Astrocyte (in vitro differentiated cells and primary cell): ENCODE results near the gene MGAT3. TPM values are rescaled to one million over a fixed set of nuclear protein-coding genes. Genes with fewer than 3 reads are reported as not detected.
A peak's percentile ranks its signal among the peaks of the same experiment; 100 is the strongest.

Source experiments
- DNase-seq: peaks from one replicate; pipeline ENCODE4 v3.0.0-alpha.2; 2010; ENCODE audit warnings: low read depth
- FAIRE-seq: peaks from 2 replicates; lab custom pipeline; 2011; peaks lifted over from hg19 to GRCh38; lab: Jason Lieb, UNC
- H2AFZ ChIP-seq: 2 replicates; pipeline ENCODE4 v1.6.0; 2012; ENCODE audit warnings: low read depth, low read length, inconsistent platforms
- H3K27ac ChIP-seq: 2 replicates; pipeline ENCODE4 v1.5.1; 2011; ENCODE audit warnings: low read depth, low read length, inconsistent platforms
- H3K27me3 ChIP-seq: 2 replicates; pipeline ENCODE4 v1.6.0; 2011; ENCODE audit warnings: low read length, inconsistent platforms; ENCODE audit not compliant: insufficient read depth
- H3K36me3 ChIP-seq: 2 replicates; pipeline ENCODE4 v1.5.1; 2011; ENCODE audit warnings: low read length, inconsistent platforms; ENCODE audit not compliant: insufficient read depth
- H3K4me1 ChIP-seq: 2 replicates; pipeline ENCODE4 v1.5.1; 2011; ENCODE audit warnings: low read length, inconsistent platforms; ENCODE audit not compliant: insufficient read depth
- H3K4me2 ChIP-seq: 2 replicates; pipeline ENCODE4 v1.6.0; 2012; ENCODE audit warnings: low read length, inconsistent platforms
- H3K4me3 ChIP-seq: 2 replicates; pipeline ENCODE4 v1.5.1; 2011; ENCODE audit warnings: low read depth, mild to moderate bottlenecking, low read length, inconsistent platforms; ENCODE audit not compliant: insufficient read depth
- H3K79me2 ChIP-seq: 2 replicates; pipeline ENCODE4 v1.6.0; 2012; ENCODE audit warnings: mild to moderate bottlenecking, low read length, inconsistent platforms; ENCODE audit not compliant: insufficient read depth
- H3K9ac ChIP-seq: 2 replicates; pipeline ENCODE4 v1.6.0; 2012; ENCODE audit warnings: mild to moderate bottlenecking, low read length, inconsistent platforms
- H3K9me3 ChIP-seq: 2 replicates; pipeline ENCODE4 v1.5.1; 2012; ENCODE audit warnings: low read depth, mild to moderate bottlenecking, low read length, inconsistent platforms; ENCODE audit not compliant: insufficient read depth
- H4K20me1 ChIP-seq: 2 replicates; pipeline ENCODE4 v1.6.0; 2012; ENCODE audit warnings: low read length, inconsistent platforms; ENCODE audit not compliant: insufficient read depth
- H3K27ac Mint-ChIP-seq: one replicate; pipeline ENCODE4 v1.8.0; 2021; ENCODE audit warnings: mild to moderate bottlenecking, mixed read lengths; ENCODE audit not compliant: unreplicated experiment
- H3K27me3 Mint-ChIP-seq: one replicate; pipeline ENCODE4 v1.8.0; 2021; ENCODE audit warnings: low read depth, mixed read lengths; ENCODE audit not compliant: unreplicated experiment
- H3K36me3 Mint-ChIP-seq: one replicate; pipeline ENCODE4 v1.8.0; 2021; ENCODE audit warnings: low read depth, mixed read lengths; ENCODE audit not compliant: unreplicated experiment
- H3K4me1 Mint-ChIP-seq: one replicate; pipeline ENCODE4 v1.8.0; 2021; ENCODE audit warnings: low read depth, mixed read lengths; ENCODE audit not compliant: unreplicated experiment
- H3K4me3 Mint-ChIP-seq: one replicate; pipeline ENCODE4 v1.8.0; 2021; ENCODE audit warnings: mild to moderate bottlenecking, moderate library complexity, mixed read lengths; ENCODE audit not compliant: unreplicated experiment
- H3K9me3 Mint-ChIP-seq: one replicate; pipeline ENCODE4 v1.8.0; 2021; ENCODE audit warnings: mild to moderate bottlenecking, mixed read lengths; ENCODE audit not compliant: unreplicated experiment
- CTCF ChIP-seq: IDR thresholded peaks from 2 replicates; pipeline ENCODE4 v1.5.1; 2011; ENCODE audit warnings: low read depth, mild to moderate bottlenecking, inconsistent platforms, low read length, moderate library complexity; ENCODE audit not compliant: insufficient read depth
- EZH2 ChIP-seq: IDR thresholded peaks from 2 replicates; pipeline ENCODE4 v1.6.1; 2012; ENCODE audit warnings: mild to moderate bottlenecking, low read length, inconsistent platforms; ENCODE audit not compliant: insufficient read depth
- total RNA-seq: library from RNA; stranded (reverse); gene quantifications from 2 replicates; pipeline ENCODE4 v1.2.1, GENCODE V29; 2021

MGAT3 gene
- total RNA-seq, 1 donor from 2014 or later, result 7.9 TPM

GRCh38 chr22:39458444-39459083 is 1.8 kb downstream of the MGAT3 start:
- no peak overlapping the region for H3K9ac ChIP-seq
- H3K79me2 ChIP-seq, result no peaks in the 10 kb centered on the region
- Mint-ChIP-seq H3K4me1 (peaks cover 6% of the 10 kb centered on the region), H3K9me3 (no peaks in the 10 kb centered on the region), H3K27ac (no peak overlapping the region), H3K27me3 (peaks cover 20% of the 10 kb centered on the region), H3K4me3 (peak overlapping the region; percentile 84), H3K36me3 (peaks cover 3% of the 10 kb centered on the region)
- no peak for FAIRE-seq
- DNase-seq, result no peak
- H3K4me1 ChIP-seq, result peaks cover 4% of the 10 kb centered on the region
- H3K9me3 ChIP-seq, result no peaks in the 10 kb centered on the region
- H3K36me3 ChIP-seq, result no peaks in the 10 kb centered on the region
- no peak overlapping the region for H3K4me3 ChIP-seq
- H3K27me3 ChIP-seq, result peaks cover 21% of the 10 kb centered on the region
- H4K20me1 ChIP-seq, result no peaks in the 10 kb centered on the region
- no peak overlapping the region for H2AFZ ChIP-seq
- no peak overlapping the region for H3K4me2 ChIP-seq
- no peak overlapping the region for H3K27ac ChIP-seq
- TF ChIP-seq EZH2 (peak; percentile 47), CTCF (no peak)

GRCh38 chr22:39459681-39460080 is 2.9 kb downstream of the MGAT3 start:
- Mint-ChIP-seq H3K4me1 (peaks cover 2% of the 10 kb centered on the region), H3K36me3 (peaks cover 3% of the 10 kb centered on the region), H3K4me3 (no peak overlapping the region), H3K27ac (no peak overlapping the region), H3K9me3 (no peaks in the 10 kb centered on the region), H3K27me3 (peaks cover 15% of the 10 kb centered on the region)
- no peak for FAIRE-seq
- no peaks in the 10 kb centered on the region for H3K9me3 ChIP-seq
- no peak overlapping the region for H3K4me3 ChIP-seq
- no peak overlapping the region for H3K27ac ChIP-seq
- no peak overlapping the region for H3K9ac ChIP-seq
- H3K79me2 ChIP-seq, result no peaks in the 10 kb centered on the region
- no peaks in the 10 kb centered on the region for H4K20me1 ChIP-seq
- no peaks in the 10 kb centered on the region for H3K4me1 ChIP-seq
- H2AFZ ChIP-seq, result no peak overlapping the region
- no peaks in the 10 kb centered on the region for H3K36me3 ChIP-seq
- DNase-seq, result no peak
- H3K27me3 ChIP-seq, result peaks cover 21% of the 10 kb centered on the region
- H3K4me2 ChIP-seq, result no peak overlapping the region
- no peak for TF ChIP-seq EZH2
- TF ChIP-seq CTCF, result no peak

GRCh38 chr22:39462443-39463221 is 5.8 kb downstream of the MGAT3 start:
- no peak overlapping the region for H2AFZ ChIP-seq
- Mint-ChIP-seq H3K9me3 (no peaks in the 10 kb centered on the region), H3K4me1 (peaks cover 5% of the 10 kb centered on the region), H3K36me3 (no peaks in the 10 kb centered on the region), H3K4me3 (no peak overlapping the region), H3K27me3 (peaks cover 9% of the 10 kb centered on the region), H3K27ac (no peak overlapping the region)
- H3K27me3 ChIP-seq, result peaks cover 12% of the 10 kb centered on the region
- no peaks in the 10 kb centered on the region for H3K9me3 ChIP-seq
- H3K4me2 ChIP-seq, result no peak overlapping the region
- H3K4me1 ChIP-seq, result no peaks in the 10 kb centered on the region
- no peak for FAIRE-seq
- DNase-seq, result no peak
- TF ChIP-seq CTCF, result no peak
- TF ChIP-seq EZH2, result no peak
- H3K79me2 ChIP-seq, result no peaks in the 10 kb centered on the region
- H3K27ac ChIP-seq, result no peak overlapping the region
- no peak overlapping the region for H3K4me3 ChIP-seq
- H4K20me1 ChIP-seq, result no peaks in the 10 kb centered on the region
- H3K36me3 ChIP-seq, result no peaks in the 10 kb centered on the region
- no peak overlapping the region for H3K9ac ChIP-seq
